GM19239 (cell line): ENCODE data around the gene CIPC.

Experiments used
- DNase-seq: peaks from one replicate; pipeline ENCODE4 v3.0.0; 2011; ENCODE audit warnings: low spot score; ENCODE audit not compliant: insufficient read length
- FAIRE-seq: peaks from 2 replicates; lab custom pipeline; 2011; peaks lifted over from hg19 to GRCh38; lab: Jason Lieb, UNC

CIPC gene

DNA sequence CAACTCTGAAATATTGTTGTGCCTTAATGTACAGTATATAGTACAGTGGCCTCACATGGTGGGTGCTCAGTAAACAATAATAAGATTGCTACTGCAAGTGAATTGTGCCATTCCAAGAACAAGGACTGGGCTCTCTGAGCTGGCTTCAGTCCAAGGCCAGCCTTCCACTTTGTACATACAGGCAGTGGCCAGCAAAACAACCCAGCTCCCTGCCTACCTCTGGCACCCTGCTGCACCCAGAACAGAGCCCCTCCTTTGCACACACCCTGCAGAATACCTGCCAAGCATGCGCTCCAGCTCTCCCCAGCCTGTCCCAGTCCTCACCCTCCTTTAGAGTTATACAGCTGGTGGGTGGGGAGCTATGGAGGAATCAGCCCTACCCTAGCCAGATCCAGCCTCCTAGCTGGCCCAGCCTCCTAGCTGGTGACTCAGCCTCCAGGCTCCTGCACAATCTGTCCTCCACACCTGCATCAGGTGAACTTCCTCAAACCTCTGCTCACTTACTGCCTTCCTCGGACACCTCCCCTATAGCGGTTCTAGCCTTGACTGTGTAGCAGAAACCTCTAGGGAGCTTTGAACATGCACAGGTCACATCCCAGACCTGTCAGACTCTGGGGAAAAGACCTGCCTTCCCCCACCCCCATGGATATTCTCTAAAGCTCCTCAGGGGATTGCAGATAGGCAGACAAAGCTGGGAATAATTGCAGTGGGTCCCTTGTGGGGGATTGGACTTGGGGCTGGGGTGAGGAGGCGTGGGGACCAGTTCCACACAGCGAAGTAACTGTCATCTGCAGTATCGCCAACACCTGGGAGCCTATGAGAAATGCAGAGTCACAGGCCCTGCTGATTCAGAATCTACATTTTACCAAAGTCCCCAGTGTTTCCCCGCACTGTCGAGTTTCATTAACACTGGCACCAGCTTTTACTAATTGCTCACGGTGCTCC is 25.6 kb downstream of the CIPC start:
- peak; percentile 53 for FAIRE-seq
- DNase-seq = no peak

DNA sequence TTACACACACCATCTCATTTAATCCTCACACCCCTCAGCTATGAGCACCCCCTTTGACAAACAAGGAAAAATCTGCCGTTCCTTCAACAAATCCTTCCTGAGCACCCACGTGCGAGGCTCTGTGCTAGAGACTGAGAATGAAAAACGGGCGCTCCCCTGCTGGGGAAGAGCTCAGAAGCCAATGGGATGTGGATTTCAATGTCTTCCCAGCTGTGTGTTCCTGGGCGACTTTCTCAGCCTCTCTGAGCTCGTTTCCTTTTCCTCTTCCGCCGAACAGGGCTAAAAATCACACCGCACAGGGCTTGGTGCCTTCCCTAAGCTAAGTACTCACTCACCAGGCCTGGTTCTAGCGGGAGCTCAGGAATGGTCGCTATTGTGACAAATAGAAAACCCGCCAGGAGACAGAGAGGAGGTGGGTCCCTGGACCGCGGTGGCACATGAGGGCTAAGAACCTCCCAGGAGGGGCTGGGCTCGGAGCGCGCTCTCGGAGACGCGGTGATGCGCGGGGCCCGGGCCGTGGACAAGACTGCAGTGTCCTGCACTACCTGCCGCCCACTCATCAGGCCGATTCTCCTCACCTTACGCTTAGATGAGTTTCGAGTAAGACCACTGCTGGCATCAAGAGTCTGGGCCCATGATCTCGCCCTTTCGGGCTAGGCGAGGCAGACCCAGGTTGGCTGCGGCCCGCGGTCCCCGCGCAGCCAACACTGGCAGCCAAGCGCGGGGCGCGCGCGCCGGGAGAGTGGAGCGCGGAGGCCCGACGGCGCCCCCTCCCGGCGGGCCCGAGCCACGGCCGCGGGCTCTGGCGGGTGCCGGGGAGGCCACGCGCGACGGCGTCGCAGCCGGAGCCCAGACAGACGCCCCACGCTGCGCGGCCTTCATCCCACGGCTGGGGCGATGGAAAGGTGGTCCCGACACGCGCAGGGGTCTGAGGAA is 26.6 kb downstream of the CIPC start:
- FAIRE-seq = peak; percentile 78

GRCh38 chr14:77125281-77125801 is 27.3 kb downstream of the CIPC start:
- DNase-seq = no peak
- FAIRE-seq = no peak

More for the DNA sequence above, 26.6 kb downstream of the CIPC start:
- DNase-seq = no peak

GRCh38 chr14:77125823-77126325 is 27.8 kb downstream of the CIPC start:
- FAIRE-seq (no peak), DNase-seq (no peak)

DNA sequence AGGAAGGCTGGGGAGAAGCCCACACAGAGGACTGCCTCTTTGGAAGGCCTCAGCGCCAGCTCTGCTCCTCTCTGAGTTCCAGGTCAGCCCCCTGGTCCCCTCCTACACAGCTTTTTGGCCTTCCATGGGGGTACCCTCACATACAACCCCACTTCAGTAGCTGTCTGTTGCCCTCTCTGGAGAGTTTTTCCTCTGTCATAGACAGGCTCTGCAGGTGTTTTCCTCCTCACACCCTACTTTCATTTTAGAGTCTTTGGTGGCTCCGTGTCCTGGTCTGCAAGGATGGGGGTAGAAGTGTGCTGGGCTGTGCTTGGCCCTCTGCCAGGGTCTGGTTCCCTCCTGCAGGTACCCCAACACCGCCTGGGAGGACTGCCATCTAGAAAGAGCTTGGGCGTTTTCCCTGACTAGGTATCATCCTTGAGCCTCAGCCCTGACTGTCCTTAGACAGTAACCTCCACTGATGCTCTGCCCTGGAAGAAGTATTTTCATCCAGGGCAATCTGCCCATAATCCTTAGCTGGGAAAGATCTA is 28.5 kb downstream of the CIPC start:
- FAIRE-seq (no peak), DNase-seq (no peak)

- FAIRE-seq = no peak
- DNase-seq = no peak
These were observed 30.4 kb downstream of the CIPC start for GRCh38 chr14:77128414-77128891.

DNA sequence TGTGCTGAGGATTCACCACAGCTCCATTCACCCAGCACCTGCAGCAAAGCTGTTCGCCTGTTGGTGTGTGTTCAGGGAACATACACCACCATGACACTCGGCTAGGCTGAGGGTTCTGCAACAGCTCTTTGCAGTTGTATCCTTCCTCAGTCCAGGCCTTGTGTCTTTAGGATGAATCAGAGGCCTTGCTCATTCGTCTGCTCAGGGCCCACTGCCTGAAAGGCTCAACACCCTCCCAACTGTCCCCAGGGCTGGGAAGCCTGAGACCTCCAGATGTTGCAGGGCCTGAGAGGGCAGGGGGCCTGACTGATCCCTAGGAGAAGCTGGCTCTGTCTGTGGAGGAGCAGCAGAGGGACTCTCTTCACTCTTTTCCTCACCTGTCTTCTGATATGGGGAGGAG is 32.3 kb downstream of the CIPC start:
- no peak for FAIRE-seq

DNA sequence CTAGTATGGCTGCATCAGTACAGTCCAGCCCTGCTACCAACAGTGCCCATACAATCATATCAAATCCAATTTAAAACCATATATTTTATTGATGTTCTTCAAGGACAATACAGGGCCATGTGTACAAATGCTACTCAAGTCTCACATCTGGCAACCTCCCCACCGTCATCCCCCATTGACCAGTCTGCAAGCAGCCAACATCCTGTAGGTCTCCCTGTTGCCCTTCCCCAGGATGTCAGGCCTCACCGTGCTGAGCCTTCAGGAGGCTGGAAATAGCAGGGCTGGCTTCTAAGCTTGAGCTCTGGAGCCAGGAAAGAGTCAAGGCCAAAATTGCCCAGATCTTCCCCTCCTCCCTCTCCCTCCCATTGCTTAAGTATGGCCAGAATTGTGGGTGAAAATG is 33.1 kb downstream of the CIPC start:
- DNase-seq (no peak), FAIRE-seq (no peak)

More for the DNA sequence above, 32.3 kb downstream of the CIPC start:
- no peak for DNase-seq

DNA sequence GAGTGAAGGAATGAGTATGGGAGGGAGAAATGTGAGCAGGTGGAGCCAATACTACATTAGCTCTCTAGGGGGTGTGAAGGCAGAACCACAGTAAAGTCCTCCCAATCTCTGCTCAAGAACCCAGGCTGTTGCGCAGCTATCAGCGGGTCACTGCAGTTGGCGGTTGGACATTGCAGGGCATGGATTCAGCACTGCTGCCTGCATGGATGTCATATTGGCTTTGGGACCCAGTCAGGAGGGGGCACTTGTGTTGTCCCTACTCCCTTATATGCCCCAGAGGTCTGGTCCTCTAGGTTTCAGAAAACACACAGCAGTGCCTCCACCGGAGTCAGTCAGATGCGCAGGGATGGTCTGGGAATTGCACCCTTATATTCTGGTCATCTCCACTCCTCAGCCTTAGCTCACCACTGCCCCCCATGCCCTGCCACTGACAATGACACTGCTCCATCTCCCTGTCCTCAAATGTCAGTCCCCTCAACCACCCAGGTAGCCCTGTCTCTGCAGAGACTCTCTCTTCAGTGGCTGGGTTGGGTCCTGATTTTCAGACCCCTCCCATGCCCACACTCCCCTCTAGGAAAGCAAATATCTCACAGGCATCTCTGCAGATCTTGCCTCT is 33.9 kb downstream of the CIPC start:
- DNase-seq (no peak), FAIRE-seq (no peak)

GRCh38 chr14:77133720-77134338 is 35.8 kb downstream of the CIPC start:
- FAIRE-seq (no peak), DNase-seq (peak; percentile 65)

DNA sequence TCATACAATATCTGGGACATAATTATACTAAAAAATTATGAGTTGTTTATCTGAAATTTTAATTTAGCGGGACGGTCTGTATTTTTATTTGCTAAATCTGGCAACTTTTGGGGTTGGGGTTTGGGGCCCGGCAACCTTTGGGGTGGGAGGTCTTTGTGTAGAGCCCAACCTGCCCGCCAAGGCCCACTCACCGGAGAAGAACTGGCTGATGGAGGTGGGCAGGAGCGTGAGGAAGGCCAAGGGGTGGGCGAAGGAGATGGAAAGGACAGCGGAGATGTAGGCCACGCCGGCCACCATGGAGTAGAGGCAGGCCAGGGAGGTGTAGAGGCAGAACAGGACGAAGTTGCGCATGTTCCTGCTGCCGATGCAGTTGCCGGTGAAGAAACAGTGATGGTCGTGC is 41.0 kb downstream of the CIPC start:
- DNase-seq (no peak), FAIRE-seq (no peak)

GRCh38 chr14:77139540-77140358 is 41.7 kb downstream of the CIPC start:
- no peak for FAIRE-seq
- no peak for DNase-seq

DNA sequence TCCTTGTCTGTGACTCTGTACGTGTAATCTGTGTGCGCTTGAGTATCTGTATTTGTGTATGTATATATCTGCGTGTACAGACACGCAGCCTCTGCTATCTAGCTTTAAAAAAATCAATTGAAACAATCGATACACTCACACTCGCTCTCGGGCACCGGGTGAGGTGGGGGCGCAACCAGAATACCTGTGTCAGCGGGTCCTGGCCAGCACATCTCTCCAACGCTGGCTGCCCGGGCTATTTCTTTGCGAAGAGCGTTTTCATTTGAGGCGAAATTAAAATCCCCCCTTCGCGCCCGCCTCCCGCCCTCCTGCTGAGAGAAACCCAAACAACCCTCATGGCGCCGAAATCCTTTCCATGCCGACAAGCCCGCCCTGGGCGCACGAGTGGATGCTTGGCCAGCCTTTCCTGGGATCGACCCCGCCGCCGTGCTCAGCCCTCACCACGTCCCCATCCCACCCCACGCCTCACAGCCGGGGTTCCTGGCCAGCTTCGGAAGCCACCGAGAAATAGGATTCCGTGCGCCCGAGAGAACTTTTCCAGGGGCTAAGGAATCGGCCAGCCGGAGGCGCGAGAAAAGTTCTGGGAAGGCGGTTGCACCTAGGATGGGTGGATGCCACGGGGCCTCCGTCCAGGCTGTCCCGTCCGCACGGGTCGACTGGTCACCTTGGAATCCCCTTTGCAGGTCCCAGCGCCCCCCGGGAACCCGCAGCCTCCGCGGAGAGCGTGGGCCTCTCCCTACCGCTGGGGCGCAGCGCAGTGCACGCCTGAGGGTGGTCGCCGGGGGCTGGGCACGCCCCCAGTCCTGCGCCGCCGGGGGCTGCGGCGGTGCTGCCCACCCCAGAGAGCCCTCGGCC is 42.5 kb downstream of the CIPC start:
- DNase-seq = no peak
- FAIRE-seq = no peak

- DNase-seq (no peak), FAIRE-seq (no peak)
These were observed 43.4 kb downstream of the CIPC start, which contains the start of gene ZDHHC22 for GRCh38 chr14:77141214-77142004. Gene ZDHHC22 (minus strand): TSS chr14:77141791. CDS start chr14:77139738, 2,053 bp downstream.

DNA sequence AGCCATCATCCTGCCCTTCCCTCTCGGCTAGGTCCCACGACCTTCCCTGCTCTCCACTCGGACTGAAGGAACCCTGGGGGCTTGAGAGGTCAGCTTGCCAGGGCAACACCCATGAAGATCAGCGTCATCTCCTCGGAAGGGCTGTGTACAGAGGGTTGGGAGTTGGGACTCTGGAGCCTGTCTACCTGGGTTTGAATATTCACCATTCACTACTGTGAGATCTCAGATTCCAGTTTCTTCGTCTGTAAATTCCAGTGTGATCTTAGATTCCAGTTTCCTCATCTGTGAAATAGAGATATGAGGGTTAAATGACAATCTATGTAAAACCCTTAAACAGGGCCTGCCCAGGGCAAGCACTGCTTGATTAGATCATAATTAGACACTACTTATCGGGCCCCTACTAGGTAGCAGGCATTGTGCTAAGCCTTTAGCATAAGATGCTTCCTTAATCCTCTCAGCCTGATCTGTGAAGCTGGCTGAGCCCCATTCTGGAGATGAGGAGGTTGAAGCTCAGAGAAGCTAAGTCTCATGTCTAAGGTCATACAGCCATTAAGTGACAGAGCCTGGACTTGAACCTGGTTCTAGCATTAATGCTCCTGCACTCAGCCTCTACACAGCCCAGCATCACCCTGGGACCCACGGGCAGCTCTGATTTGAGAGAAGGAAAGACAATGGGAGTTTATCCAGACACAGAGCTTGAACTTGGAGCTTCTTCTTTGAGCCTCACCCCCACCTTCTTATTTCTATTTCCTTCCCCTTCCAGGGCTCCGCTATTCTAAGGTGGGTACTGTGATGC is 44.1 kb downstream of the CIPC start:
- FAIRE-seq (no peak), DNase-seq (no peak)

GRCh38 chr14:77143071-77143470 is 45.0 kb downstream of the CIPC start:
- DNase-seq (no peak), FAIRE-seq (no peak)
